Loucy (cell line): ENCODE measurements around the gene SSH3.

Experiments used
- EZH2phosphoT487 ChIP-seq: fragments of 200-600 bp; IDR thresholded peaks from 2 replicates; pipeline ENCODE4 v1.6.1; 2018; ENCODE audit warnings: antibody characterized with exemption, mild to moderate bottlenecking, moderate library complexity, borderline replicate concordance
- TF ChIP-seq, protein P1 (sequence below): fragments of 200-600 bp; sonication (generic); conservative IDR thresholded peaks from 2 replicates; pipeline ENCODE4 v1.5.1; 2014; ENCODE audit warnings: mild to moderate bottlenecking, antibody characterized with exemption, low read length

DNA sequence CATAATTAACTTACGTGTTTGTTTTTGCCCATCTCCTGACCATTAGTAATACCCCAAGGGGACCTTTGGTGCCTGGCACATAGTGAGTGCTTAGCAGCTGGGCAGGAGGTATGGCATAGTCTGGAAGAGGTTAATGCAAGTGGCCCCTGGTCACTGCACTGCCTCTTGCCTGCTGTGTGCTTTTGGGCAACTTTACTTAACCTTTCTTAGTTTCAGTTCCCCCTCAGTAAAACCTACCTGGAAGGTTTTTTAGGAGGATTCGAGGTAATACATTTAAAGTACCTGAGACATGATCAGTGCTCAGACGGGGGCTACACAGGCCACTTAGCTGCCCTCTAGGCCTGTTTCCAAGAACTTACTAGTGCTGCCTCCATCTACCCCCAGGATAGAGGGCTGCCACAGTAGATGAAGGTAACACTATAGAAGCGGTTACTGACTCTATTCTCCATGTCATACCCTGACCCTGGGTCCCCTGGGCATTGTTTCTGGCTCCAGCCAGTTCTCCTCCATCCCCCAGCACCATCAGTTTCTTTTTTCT lies 46.7 kb downstream of the SSH3 start:
- TF ChIP-seq, protein P1, sequence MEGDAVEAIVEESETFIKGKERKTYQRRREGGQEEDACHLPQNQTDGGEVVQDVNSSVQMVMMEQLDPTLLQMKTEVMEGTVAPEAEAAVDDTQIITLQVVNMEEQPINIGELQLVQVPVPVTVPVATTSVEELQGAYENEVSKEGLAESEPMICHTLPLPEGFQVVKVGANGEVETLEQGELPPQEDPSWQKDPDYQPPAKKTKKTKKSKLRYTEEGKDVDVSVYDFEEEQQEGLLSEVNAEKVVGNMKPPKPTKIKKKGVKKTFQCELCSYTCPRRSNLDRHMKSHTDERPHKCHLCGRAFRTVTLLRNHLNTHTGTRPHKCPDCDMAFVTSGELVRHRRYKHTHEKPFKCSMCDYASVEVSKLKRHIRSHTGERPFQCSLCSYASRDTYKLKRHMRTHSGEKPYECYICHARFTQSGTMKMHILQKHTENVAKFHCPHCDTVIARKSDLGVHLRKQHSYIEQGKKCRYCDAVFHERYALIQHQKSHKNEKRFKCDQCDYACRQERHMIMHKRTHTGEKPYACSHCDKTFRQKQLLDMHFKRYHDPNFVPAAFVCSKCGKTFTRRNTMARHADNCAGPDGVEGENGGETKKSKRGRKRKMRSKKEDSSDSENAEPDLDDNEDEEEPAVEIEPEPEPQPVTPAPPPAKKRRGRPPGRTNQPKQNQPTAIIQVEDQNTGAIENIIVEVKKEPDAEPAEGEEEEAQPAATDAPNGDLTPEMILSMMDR: no peak
- no peak for TF ChIP-seq EZH2phosphoT487
